Measurements from ENCODE around the gene CSMD2.

GRCh38 chr1:33519240-33519884 lies 645.7 kb downstream of the CSMD2 start:
- TF ChIP-seq CTCF (conservative IDR thresholded peaks at IDR 0.05; ENCODE audit: low read depth, low read length): no peak
- no peak for TF ChIP-seq EZH2 (IDR thresholded peaks at IDR 0.05; ENCODE audit: borderline replicate concordance, low read depth, low read length, poor library complexity, severe bottlenecking)
